Measurements from ENCODE around the gene EIF3CL.
"Not testable (repeated sequence)": the region's sequence is repeated elsewhere in the genome, so short reads cannot be mapped to it uniquely, and the experiment has no call there.

The EIF3CL gene, protein sequence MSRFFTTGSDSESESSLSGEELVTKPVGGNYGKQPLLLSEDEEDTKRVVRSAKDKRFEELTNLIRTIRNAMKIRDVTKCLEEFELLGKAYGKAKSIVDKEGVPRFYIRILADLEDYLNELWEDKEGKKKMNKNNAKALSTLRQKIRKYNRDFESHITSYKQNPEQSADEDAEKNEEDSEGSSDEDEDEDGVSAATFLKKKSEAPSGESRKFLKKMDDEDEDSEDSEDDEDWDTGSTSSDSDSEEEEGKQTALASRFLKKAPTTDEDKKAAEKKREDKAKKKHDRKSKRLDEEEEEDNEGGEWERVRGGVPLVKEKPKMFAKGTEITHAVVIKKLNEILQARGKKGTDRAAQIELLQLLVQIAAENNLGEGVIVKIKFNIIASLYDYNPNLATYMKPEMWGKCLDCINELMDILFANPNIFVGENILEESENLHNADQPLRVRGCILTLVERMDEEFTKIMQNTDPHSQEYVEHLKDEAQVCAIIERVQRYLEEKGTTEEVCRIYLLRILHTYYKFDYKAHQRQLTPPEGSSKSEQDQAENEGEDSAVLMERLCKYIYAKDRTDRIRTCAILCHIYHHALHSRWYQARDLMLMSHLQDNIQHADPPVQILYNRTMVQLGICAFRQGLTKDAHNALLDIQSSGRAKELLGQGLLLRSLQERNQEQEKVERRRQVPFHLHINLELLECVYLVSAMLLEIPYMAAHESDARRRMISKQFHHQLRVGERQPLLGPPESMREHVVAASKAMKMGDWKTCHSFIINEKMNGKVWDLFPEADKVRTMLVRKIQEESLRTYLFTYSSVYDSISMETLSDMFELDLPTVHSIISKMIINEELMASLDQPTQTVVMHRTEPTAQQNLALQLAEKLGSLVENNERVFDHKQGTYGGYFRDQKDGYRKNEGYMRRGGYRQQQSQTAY

GRCh38 chr16:28403220-28404072 is at the start of gene EIF3CL:
TSS of gene EIF3CL (minus strand) at chr16:28403841. CDS start at chr16:28403618, 223 bp downstream.
- DNase-seq: not testable (repeated sequence)

- not testable (repeated sequence) for DNase-seq
These were observed 43.4 kb upstream of the EIF3CL start for GRCh38 chr16:28447081-28447480.

DNA sequence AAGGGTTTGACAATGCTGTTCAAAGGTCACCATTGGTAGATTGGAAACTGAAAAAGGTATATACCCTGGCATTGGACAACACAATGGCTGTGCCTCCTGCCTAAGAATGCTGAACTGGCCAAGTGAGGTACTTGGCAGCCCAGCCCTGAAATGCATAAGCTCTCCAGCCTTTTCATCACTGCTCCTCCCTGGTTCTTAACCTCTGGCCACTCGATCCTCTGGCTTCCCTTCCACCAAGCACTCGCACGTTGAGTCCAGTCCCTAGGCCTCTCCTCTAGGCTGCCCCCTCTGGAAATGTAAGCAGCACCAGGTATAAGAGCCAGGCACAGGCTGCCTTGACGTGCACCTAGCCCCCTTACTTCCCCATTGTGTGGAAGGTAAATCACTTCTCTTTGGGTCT is 42.7 kb upstream of the EIF3CL start:
- DNase-seq: not testable (repeated sequence)

- DNase-seq: not testable (repeated sequence)
These were observed 40.3 kb upstream of the EIF3CL start for GRCh38 chr16:28443943-28444342.

DNA sequence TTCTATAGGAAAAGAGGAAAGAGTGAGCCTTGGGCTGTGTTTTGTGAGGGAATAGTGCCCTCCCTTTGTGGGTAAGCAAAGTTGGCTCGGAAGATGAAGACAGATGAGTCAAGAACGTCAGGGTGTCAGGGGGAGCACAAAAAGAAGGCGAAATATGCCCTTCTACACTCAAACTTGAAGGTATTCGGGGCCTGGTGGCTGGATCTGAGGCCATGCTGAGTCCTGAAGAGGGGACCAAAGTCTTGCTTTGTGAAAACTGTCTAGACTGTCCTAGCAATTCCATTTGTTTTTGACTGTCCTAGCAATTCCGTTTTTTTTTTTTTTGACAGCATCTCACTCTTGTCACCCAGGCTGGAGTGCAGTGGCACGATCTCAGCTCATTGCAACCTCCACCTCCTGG is 35.3 kb upstream of the EIF3CL start:
- not testable (repeated sequence) for DNase-seq

DNA sequence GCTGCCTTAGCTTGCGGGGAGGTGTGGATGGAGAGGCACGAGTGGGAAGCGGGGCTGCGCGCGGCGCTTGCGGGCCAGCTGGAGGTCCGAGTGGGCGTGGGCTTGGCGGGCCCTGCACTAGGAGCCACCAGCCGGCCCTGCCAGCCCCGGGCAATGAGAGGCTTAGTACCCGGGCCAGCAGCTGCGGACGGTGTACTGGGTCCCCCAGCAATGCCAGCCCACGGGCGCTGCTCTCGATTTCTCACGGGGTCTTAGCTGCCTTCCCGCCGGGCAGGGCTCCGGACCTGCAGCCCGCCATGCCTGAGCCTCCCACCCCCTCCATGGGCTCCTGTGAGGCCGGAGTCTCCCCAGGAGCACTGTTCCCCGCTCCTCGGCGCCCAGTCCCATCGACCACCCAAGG is 31.7 kb upstream of the EIF3CL start:
- not testable (repeated sequence) for DNase-seq

DNA sequence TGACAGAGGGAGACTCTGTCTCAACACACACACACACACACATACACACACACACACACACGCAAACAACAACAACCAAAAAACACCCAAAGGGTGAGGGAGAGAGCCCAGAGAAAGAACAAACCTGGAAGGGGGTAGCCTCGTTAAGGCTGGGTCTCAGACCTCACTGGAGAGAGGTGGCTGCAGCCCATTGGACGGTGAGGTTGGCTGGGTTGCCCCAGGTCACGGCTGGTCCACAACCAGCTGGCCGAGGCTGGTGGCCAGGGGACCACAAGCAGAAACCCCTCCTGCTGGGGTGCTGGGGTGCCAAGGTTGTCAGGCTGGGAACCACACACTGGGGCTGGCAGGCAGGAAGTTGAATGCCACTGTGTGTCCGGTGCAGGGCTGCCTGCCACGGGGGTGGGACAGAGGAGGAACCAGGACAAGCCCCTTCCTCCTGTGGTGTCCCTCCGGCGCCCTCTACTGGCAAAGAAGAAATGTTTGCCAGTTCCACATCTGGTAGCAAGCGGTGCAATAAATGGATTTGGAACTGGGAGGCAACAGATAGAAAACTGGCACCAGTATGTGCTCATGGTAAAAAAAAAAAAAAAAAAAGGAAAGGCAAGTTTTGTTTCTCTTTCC is 22.5 kb upstream of the EIF3CL start:
- not testable (repeated sequence) for DNase-seq

DNA sequence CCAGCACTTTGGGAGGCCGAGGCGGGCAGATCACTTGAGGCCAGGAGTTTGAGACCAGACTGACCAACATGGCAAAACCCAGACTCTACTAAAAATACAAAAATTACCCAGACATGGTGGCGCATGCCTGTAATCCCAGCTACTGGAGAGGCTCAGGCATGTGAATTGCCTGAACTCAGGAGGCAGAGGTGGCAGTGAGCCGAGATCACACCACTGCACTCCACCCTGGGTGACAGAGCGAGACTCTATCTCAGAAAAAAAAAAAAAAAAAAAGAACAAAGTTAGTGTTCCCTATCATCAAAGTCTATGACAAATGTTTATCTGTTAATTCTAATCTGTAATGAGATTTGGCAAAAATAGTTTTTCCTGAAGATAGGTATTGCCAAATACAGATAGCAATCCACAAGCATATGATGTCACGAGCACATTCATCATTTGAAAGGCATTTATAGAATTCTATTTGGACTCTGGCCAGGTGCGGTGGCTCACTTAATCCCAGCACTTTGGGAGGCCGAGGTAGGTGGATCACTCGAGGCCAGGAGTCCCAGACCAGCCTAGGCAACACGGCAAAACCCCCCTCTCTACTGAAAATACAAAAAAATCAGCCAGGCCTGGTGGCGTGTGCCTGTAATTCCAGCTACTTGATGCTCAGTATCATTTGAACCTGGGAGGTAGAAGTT is 17.6 kb upstream of the EIF3CL start:
- DNase-seq: not testable (repeated sequence)

DNA sequence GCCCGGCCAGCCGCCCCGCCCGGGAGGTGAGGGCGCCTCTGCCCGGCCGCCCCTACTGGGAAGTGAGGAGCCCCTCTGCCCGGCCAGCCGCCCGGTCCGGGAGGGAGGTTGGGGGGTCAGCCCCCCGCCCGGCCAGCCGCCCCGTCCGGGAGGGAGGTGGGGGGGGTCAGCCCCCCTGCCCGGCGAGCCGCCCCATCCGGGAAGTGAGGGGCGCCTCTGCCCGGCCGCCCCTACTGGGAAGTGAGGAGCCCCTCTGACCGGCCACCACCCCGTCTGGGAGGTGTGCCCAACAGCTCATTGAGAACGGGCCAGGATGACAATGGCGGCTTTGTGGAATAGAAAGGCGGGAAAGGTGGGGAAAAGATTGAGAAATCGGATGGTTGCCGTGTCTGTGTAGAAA is 13.4 kb upstream of the EIF3CL start:
- not testable (repeated sequence) for DNase-seq

GRCh38 chr16:28414530-28414929 is 10.9 kb upstream of the EIF3CL start:
- not testable (repeated sequence) for DNase-seq

GRCh38 chr16:28413585-28413984 is 9.9 kb upstream of the EIF3CL start:
- DNase-seq: not testable (repeated sequence)

GRCh38 chr16:28392054-28392453 is 11.6 kb downstream of the EIF3CL start:
- not testable (repeated sequence) for DNase-seq

DNA sequence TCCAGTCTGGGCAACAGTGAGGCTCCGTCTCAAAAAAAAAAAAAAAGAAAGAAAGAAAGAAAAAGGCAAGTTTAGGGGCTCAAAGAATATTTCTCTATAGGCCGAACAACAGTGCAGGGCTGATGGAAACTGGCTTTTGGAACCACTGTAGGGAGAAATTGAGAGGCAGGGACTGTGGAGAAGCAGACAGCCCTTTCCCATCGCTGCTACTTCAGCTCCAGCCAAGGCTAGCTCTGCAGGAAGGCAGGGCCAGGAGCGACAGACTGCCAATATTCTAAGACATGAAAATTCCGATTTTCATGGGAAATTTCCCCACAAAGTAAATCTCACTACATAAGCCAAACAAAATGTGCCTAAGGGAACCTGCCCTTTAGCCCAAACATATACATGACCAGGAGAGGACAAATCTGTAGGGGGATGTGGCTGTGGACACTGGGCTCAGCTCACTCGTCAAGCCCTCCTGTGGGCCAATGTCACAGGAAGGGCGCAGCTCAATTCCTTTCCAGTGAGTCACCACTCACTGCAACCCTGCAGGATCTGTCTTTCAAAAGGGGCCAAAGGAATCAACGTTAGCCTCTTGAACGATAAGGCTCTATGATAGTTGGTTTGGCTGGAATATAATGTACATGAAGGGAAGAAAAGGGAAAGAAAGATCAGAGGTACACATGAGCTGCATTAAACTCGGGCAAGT is 21.3 kb downstream of the EIF3CL start:
- not testable (repeated sequence) for DNase-seq

DNA sequence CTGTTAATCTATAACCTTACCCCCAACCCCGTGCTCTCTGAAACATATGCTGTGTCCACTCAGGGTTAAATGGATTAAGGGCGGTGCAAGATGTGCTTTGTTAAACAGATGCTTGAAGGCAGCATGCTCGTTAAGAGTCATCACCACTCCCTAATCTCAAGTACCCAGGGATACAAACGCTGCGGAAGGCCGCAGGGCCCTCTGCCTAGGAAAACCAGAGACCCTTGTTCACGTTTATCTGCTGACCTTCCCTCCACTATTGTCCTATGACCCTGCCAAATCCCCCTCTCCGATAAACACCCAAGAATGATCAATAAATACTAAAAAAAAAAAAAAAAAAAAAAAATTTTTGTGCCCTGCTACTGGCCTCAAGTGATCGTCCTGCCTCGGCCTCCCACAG is 25.8 kb downstream of the EIF3CL start:
- DNase-seq: not testable (repeated sequence)

GRCh38 chr16:28377108-28377625 is 26.5 kb downstream of the EIF3CL start:
- not testable (repeated sequence) for DNase-seq

GRCh38 chr16:28375115-28375514 is 28.5 kb downstream of the EIF3CL start:
- DNase-seq: not testable (repeated sequence)

GRCh38 chr16:28374281-28374680 is 29.4 kb downstream of the EIF3CL start:
- DNase-seq: not testable (repeated sequence)

DNA sequence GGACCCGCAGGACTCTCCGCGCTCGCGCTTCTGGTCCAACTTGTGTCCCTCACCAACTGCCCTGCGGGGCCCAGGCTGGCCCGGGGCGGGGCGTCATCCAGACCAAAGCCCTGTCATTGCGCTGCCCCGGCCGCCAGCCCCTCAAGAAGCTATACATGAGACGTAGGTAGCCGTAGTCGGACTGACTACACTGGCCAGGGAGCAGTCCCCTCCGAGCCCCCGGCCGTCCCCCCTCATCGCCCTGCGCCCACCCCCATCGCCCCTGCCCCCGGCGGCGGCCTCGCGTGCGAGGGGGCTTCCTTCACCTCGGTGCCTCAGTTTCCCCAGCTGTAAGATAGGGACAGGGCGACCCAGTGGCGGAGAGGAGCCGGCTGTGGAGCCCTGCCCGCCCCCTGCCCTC is 35.7 kb downstream of the EIF3CL start:
- not testable (repeated sequence) for DNase-seq

DNA sequence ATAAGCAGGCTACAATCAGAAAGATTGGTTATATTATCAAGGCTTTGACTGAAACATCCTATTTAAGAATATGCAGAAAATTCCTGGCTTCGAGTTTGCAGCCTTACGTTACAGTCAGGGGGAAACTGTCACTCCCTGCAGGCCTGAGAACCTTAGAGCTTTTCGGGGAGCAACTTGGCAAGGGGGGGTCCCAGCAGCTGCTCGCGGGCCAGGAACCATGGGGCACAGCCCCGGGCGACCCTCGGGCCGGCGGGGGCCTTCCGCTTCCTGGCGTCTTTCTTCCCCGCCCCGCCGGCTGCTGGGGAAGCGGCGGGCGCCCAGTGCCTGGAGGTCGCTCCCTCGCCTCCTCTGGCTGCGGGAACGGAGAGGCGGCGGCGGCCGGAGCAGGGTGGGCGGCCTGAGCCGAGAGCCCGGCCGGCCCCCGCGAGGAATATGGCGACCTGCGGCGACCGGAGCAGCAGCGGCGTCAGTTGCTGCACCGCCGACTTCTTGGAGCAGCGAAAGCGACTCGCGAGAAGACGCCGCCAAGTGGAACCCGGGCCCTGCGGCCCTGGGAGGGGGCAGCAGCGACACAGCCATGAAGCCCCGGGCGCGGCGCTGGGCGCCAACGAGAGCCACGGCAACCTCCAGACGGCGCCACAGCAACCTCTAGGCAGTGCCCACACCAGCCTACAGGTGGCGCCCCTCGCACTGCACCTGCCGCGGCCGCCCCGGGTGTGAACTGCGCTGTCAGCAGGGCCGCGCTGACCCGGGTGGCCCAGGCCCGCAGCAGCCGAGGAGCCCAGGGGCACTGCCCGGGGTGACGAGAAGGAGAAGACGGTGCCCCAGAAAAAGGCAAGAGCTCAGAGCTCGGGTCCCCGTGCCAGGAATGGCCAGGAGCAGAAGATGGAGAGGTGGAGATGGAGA is 39.1 kb downstream of the EIF3CL start:
- not testable (repeated sequence) for DNase-seq
